Measurements from ENCODE around the gene LUZP2. TPM values are rescaled to one million over a fixed set of nuclear protein-coding genes. Genes with fewer than 3 reads are reported as not detected.

The LUZP2 gene
- polyA plus RNA-seq, 1 experiment, result 1.6 TPM

DNA sequence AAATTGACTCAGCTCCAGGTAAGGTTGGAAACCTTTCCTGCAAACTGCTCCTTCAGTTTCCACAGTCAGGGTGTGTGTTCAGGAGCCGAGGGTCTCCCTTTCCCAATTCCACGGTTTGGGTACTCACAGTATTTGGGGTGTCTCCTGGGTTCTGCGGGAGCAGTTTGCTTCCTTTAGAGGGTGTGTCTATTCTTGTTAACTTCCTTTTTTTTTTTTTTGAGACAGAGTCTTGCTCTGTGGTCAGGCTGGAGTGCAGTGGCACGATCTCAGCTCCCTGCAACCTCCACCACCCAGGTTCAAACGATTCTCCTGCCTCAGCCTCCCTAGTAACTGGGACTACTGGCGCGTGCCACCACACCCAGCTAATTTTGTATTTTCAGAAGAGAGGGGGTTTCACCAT is 251.4 kb downstream of the LUZP2 start:
- H3K9me3 ChIP-seq (ENCODE audit: control insufficient read depth, insufficient read depth, low read length), result no peaks in the 10 kb centered on the region
- DNase-seq (ENCODE audit: low read depth, low spot score), result no peak
- TF ChIP-seq, protein P1, sequence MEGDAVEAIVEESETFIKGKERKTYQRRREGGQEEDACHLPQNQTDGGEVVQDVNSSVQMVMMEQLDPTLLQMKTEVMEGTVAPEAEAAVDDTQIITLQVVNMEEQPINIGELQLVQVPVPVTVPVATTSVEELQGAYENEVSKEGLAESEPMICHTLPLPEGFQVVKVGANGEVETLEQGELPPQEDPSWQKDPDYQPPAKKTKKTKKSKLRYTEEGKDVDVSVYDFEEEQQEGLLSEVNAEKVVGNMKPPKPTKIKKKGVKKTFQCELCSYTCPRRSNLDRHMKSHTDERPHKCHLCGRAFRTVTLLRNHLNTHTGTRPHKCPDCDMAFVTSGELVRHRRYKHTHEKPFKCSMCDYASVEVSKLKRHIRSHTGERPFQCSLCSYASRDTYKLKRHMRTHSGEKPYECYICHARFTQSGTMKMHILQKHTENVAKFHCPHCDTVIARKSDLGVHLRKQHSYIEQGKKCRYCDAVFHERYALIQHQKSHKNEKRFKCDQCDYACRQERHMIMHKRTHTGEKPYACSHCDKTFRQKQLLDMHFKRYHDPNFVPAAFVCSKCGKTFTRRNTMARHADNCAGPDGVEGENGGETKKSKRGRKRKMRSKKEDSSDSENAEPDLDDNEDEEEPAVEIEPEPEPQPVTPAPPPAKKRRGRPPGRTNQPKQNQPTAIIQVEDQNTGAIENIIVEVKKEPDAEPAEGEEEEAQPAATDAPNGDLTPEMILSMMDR (IDR thresholded peaks at IDR 0.05; ENCODE audit: low read depth, low read length), result no peak
- H3K4me3 ChIP-seq (ENCODE audit: low read depth, low read length), result no peak overlapping the region
- ChIA-PET CTCF (no interaction called here), POLR2A (interaction anchor here (0.7 kb wide), 1 partner anchor 23 kb away, joined by 5 read pairs; no protein-coding TSS in a partner anchor)
- no peaks in the 10 kb centered on the region for H3K27me3 ChIP-seq (ENCODE audit: control insufficient read depth, insufficient read depth, low read length)
- H3K27ac ChIP-seq (ENCODE audit: low read depth, low read length), result no peak overlapping the region

DNA sequence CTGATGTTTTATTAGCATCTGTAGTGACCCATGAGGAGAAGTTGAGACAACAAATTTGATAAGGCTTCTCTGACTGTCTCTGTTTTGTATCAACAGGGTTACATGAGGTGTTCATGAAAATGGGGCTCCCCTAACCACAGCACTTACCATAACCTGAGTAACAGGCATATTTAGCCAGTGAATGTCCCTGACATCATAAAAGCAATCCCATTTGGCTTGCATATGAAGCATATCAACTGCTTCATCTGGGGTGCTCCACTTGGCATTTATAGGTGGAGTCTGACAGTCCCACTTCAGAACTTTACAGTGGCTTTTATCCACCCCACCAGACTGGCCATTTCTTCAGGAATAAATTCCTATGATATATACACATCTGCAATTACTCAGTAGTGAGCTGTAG is 257.6 kb downstream of the LUZP2 start:
- POLR2A ChIA-PET, result no interaction called here
- Histone ChIP-seq H3K4me3 (ENCODE audit: low read depth, low read length) (no peak overlapping the region), H3K9me3 (ENCODE audit: control insufficient read depth, insufficient read depth, low read length) (no peaks in the 10 kb centered on the region), H3K27ac (ENCODE audit: low read depth, low read length) (no peak overlapping the region), H3K27me3 (ENCODE audit: control insufficient read depth, insufficient read depth, low read length) (no peaks in the 10 kb centered on the region)
- TF ChIP-seq, protein P1 (IDR thresholded peaks at IDR 0.05; ENCODE audit: low read depth, low read length), result no peak
- CTCF ChIA-PET, result no interaction called here
- DNase-seq (ENCODE audit: low read depth, low spot score), result no peak

DNA sequence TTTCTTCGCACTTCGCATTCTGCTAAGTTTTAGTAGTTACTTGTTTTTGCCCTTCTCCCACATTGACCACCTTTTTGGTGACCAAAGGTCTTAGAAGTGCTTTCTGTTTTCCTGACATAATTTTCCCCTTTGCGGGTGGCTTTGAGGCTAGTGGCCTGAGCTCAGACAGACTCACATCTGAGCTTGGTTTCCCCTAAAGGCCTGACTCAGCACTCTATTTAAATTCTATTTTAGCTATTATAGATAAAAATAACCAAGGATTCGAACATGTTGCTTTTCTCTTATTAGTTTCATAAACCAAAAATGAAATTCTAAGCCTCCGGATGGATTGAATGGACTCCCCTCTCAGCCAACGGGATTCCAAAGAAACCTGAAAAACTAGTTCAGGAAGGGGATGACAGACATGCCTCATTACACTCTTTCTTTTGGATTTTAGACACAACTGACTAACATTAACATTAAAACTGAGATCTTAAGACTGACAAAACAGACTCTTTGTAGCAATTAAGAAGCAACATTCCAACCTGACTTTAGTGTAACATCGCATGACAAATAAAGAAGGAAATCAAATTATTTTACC is 258.5 kb downstream of the LUZP2 start:
- Histone ChIP-seq H3K27me3 (ENCODE audit: control insufficient read depth, insufficient read depth, low read length) (no peaks in the 10 kb centered on the region), H3K4me3 (ENCODE audit: low read depth, low read length) (no peak overlapping the region), H3K9me3 (ENCODE audit: control insufficient read depth, insufficient read depth, low read length) (no peaks in the 10 kb centered on the region), H3K27ac (ENCODE audit: low read depth, low read length) (no peak overlapping the region)
- DNase-seq (ENCODE audit: low read depth, low spot score), result no peak
- TF ChIP-seq, protein P1 (IDR thresholded peaks at IDR 0.05; ENCODE audit: low read depth, low read length), result no peak
- POLR2A ChIA-PET, result no interaction called here
- CTCF ChIA-PET, result no interaction called here

DNA sequence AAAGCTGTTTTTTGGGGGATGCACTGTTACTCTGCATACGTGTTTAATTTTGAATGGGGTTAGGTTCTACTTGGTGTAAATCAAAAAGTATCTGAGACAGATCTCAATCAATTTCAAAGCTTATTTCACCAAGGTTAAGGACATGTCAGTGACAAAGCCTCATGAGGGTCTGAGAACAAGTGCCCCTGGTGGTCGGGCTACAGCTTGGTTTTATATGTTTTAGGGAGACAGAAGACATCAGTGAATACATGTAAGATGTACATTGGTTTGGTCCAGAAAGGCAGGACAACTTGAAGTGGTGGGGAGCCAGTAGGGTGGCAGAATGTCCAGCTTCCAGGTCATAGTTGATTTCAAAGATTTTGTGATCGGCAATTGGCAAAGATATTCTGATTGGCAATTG is 262.9 kb downstream of the LUZP2 start:
- DNase-seq (ENCODE audit: low read depth, low spot score), result no peak

DNA sequence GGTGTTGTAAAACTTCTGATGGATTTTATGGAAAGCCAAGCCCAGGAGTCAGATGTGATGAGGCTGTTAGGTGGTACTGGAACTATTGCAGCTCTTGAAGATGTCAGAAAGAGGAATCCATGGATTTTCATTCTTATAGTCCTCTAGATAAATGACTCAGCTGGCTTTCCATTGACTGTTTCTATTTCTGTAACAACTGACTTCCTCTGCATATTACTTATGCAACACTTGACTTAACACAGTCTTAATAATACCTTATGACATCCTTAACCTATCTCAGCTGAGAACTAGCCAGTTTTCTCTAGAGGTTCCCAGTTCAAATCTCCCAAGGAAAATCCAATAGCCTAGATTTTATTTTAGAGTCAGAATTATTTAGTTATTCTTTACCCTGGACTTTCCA is 263.8 kb downstream of the LUZP2 start:
- no peak for DNase-seq (ENCODE audit: low read depth, low spot score)
- TF ChIP-seq, protein P1 (IDR thresholded peaks at IDR 0.05; ENCODE audit: low read depth, low read length), result no peak
- Histone ChIP-seq H3K27ac (ENCODE audit: low read depth, low read length) (no peak overlapping the region), H3K9me3 (ENCODE audit: control insufficient read depth, insufficient read depth, low read length) (no peaks in the 10 kb centered on the region), H3K4me3 (ENCODE audit: low read depth, low read length) (no peak overlapping the region), H3K27me3 (ENCODE audit: control insufficient read depth, insufficient read depth, low read length) (no peaks in the 10 kb centered on the region)
- ChIA-PET CTCF (no interaction called here), POLR2A (no interaction called here)

More for the DNA sequence above, 262.9 kb downstream of the LUZP2 start:
- H3K27me3 ChIP-seq (ENCODE audit: control insufficient read depth, insufficient read depth, low read length), result no peaks in the 10 kb centered on the region
- no peak overlapping the region for H3K27ac ChIP-seq (ENCODE audit: low read depth, low read length)
- H3K9me3 ChIP-seq (ENCODE audit: control insufficient read depth, insufficient read depth, low read length), result no peaks in the 10 kb centered on the region
- POLR2A ChIA-PET, result no interaction called here
- CTCF ChIA-PET, result no interaction called here
- TF ChIP-seq, protein P1 (IDR thresholded peaks at IDR 0.05; ENCODE audit: low read depth, low read length), result no peak
- H3K4me3 ChIP-seq (ENCODE audit: low read depth, low read length), result no peak overlapping the region

Measured in AG04450 (cell line).